ENCODE measurements around the gene SETBP1.
A peak's percentile ranks its signal among the peaks of the same experiment; 100 is the strongest.
"Not testable (repeated sequence)": the region's sequence is repeated elsewhere in the genome, so short reads cannot be mapped to it uniquely, and the experiment has no call there.

SETBP1 gene

GRCh38 chr18:44708451-44709083 lies 27.9 kb downstream of the SETBP1 start:
- DNase-seq: no peak

GRCh38 chr18:44709307-44710126 lies 28.8 kb downstream of the SETBP1 start:
- DNase-seq: peak; percentile 45 to 66 (median 62)

- DNase-seq: no peak
Measured at GRCh38 chr18:44710931-44711330, 30.2 kb downstream of the SETBP1 start.

- no peak for DNase-seq
Measured at GRCh38 chr18:44712025-44712424, 31.3 kb downstream of the SETBP1 start.

- DNase-seq: no peak
Measured at GRCh38 chr18:44713435-44713834, 32.7 kb downstream of the SETBP1 start.

GRCh38 chr18:44714376-44714775 lies 33.7 kb downstream of the SETBP1 start:
- DNase-seq: no peak

GRCh38 chr18:44715245-44715644 lies 34.6 kb downstream of the SETBP1 start:
- DNase-seq: no peak

- no peak for DNase-seq
Measured at GRCh38 chr18:44715842-44716241, 35.2 kb downstream of the SETBP1 start.

GRCh38 chr18:44716697-44717163 lies 36.0 kb downstream of the SETBP1 start:
- no peak for DNase-seq

GRCh38 chr18:44719519-44720060 lies 38.9 kb downstream of the SETBP1 start:
- no peak for DNase-seq

GRCh38 chr18:44721748-44722147 lies 41.1 kb downstream of the SETBP1 start:
- DNase-seq: not testable (repeated sequence)

- peak; percentile 46 to 53 (median 53) for DNase-seq
Measured at GRCh38 chr18:44723411-44723810, 42.7 kb downstream of the SETBP1 start.

- peak; percentile 20 to 48 (median 21) for DNase-seq
Measured at GRCh38 chr18:44724105-44724778, 43.6 kb downstream of the SETBP1 start.

GRCh38 chr18:44725300-44726058 lies 44.8 kb downstream of the SETBP1 start:
- peak; percentile 71 to 86 (median 75) for DNase-seq

GRCh38 chr18:44726059-44726421 lies 45.4 kb downstream of the SETBP1 start:
- DNase-seq: peak in 2 of 3 donors; percentile 35 to 36

- no peak for DNase-seq
Measured at GRCh38 chr18:44727291-44727690, 46.6 kb downstream of the SETBP1 start.

GRCh38 chr18:44729631-44730101 lies 49.0 kb downstream of the SETBP1 start:
- DNase-seq: no peak

- peak in 2 of 3 donors; percentile 10 to 27 for DNase-seq
Measured at GRCh38 chr18:44730803-44731529, 50.3 kb downstream of the SETBP1 start.

GRCh38 chr18:44731530-44732237 lies 51.0 kb downstream of the SETBP1 start:
- peak in 1 of 3 donors; percentile 33 for DNase-seq

- DNase-seq: no peak
Measured at GRCh38 chr18:44732238-44732563, 51.5 kb downstream of the SETBP1 start.

GRCh38 chr18:44732599-44732998 lies 51.9 kb downstream of the SETBP1 start:
- DNase-seq: no peak

Data from suppressor macrophage treated with lipopolysaccharide for 1 hour (primary cell).